HL-60 (cell line): ENCODE data around the gene SHC3.

Experiments
- DNase-seq, 2 experiments: peaks; one replicate each; pipeline ENCODE4 v3.0.0-alpha.2; 2010 to 2020; ENCODE audit warnings: low read depth in 1 of 2, low spot score in 1 of 2
- H3K27ac ChIP-seq: fragments of 250-450 bp; sonication (Bioruptor Pico); replicated peaks from 2 replicates; pipeline ENCODE4 v1.5.1; 2020; ENCODE audit warnings: mild to moderate bottlenecking, moderate library complexity
- H3K27me3 ChIP-seq: fragments of 250-450 bp; sonication (Bioruptor Pico); 2 replicates; pipeline ENCODE4 v1.5.1; 2021; ENCODE audit warnings: mild to moderate bottlenecking, moderate library complexity; ENCODE audit not compliant: insufficient read depth, poor library complexity, severe bottlenecking
- H3K4me3 ChIP-seq: replicated peaks from 2 replicates; pipeline ENCODE4 v1.5.1; 2011; ENCODE audit warnings: mild to moderate bottlenecking, control low read depth, low read length; ENCODE audit not compliant: insufficient read depth
- GABPA ChIP-seq: IDR thresholded peaks from 2 replicates; pipeline ENCODE4 v1.6.1; 2012; ENCODE audit warnings: low read depth
- POLR2AphosphoS5 ChIP-seq: IDR thresholded peaks from 2 replicates; pipeline ENCODE4 v1.6.1; 2012; ENCODE audit warnings: low read depth
- SPI1 ChIP-seq: IDR thresholded peaks from 2 replicates; pipeline ENCODE4 v1.6.1; 2012; ENCODE audit warnings: low read depth, mild to moderate bottlenecking, borderline replicate concordance
- TF ChIP-seq, protein P1 (sequence below): IDR thresholded peaks from one replicate; pipeline ENCODE4 v1.5.1; 2011; ENCODE audit warnings: low read length, control low read depth, inconsistent platforms; ENCODE audit not compliant: insufficient read depth
- TF ChIP-seq, protein P2 (sequence below): IDR thresholded peaks from 2 replicates; pipeline ENCODE4 v1.6.1; 2012; ENCODE audit warnings: low read depth; ENCODE audit not compliant: insufficient replicate concordance

Gene SHC3

GRCh38 chr9:89051421-89052025 is 127.1 kb downstream of the SHC3 start:
- H3K27ac ChIP-seq, result no peak overlapping the region
- H3K4me3 ChIP-seq, result no peak overlapping the region
- TF ChIP-seq, protein P1, sequence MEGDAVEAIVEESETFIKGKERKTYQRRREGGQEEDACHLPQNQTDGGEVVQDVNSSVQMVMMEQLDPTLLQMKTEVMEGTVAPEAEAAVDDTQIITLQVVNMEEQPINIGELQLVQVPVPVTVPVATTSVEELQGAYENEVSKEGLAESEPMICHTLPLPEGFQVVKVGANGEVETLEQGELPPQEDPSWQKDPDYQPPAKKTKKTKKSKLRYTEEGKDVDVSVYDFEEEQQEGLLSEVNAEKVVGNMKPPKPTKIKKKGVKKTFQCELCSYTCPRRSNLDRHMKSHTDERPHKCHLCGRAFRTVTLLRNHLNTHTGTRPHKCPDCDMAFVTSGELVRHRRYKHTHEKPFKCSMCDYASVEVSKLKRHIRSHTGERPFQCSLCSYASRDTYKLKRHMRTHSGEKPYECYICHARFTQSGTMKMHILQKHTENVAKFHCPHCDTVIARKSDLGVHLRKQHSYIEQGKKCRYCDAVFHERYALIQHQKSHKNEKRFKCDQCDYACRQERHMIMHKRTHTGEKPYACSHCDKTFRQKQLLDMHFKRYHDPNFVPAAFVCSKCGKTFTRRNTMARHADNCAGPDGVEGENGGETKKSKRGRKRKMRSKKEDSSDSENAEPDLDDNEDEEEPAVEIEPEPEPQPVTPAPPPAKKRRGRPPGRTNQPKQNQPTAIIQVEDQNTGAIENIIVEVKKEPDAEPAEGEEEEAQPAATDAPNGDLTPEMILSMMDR, result no peak
- DNase-seq, result no peak
- no peaks in the 10 kb centered on the region for H3K27me3 ChIP-seq

- no peak for TF ChIP-seq SPI1
- TF ChIP-seq, protein P2, sequence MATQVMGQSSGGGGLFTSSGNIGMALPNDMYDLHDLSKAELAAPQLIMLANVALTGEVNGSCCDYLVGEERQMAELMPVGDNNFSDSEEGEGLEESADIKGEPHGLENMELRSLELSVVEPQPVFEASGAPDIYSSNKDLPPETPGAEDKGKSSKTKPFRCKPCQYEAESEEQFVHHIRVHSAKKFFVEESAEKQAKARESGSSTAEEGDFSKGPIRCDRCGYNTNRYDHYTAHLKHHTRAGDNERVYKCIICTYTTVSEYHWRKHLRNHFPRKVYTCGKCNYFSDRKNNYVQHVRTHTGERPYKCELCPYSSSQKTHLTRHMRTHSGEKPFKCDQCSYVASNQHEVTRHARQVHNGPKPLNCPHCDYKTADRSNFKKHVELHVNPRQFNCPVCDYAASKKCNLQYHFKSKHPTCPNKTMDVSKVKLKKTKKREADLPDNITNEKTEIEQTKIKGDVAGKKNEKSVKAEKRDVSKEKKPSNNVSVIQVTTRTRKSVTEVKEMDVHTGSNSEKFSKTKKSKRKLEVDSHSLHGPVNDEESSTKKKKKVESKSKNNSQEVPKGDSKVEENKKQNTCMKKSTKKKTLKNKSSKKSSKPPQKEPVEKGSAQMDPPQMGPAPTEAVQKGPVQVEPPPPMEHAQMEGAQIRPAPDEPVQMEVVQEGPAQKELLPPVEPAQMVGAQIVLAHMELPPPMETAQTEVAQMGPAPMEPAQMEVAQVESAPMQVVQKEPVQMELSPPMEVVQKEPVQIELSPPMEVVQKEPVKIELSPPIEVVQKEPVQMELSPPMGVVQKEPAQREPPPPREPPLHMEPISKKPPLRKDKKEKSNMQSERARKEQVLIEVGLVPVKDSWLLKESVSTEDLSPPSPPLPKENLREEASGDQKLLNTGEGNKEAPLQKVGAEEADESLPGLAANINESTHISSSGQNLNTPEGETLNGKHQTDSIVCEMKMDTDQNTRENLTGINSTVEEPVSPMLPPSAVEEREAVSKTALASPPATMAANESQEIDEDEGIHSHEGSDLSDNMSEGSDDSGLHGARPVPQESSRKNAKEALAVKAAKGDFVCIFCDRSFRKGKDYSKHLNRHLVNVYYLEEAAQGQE, result no peak
- TF ChIP-seq GABPA, result no peak
- TF ChIP-seq, protein P1, result no peak
- TF ChIP-seq POLR2AphosphoS5, result no peak
- no peak overlapping the region for H3K27ac ChIP-seq
- no peaks in the 10 kb centered on the region for H3K27me3 ChIP-seq
- no peak overlapping the region for H3K4me3 ChIP-seq
- DNase-seq, result no peak
Observed at GRCh38 chr9:89049646-89050045, 129.0 kb downstream of the SHC3 start.

- no peak for TF ChIP-seq SPI1
- TF ChIP-seq, protein P1, result no peak
- no peak for TF ChIP-seq POLR2AphosphoS5
- TF ChIP-seq, protein P2, result no peak
- TF ChIP-seq GABPA, result no peak
- Histone ChIP-seq H3K27me3 (no peaks in the 10 kb centered on the region), H3K4me3 (no peak overlapping the region), H3K27ac (no peak overlapping the region)
- no peak for DNase-seq
Observed at GRCh38 chr9:89048616-89049015, 130.0 kb downstream of the SHC3 start.

- H3K27ac ChIP-seq, result no peak overlapping the region
- DNase-seq, result no peak
- H3K4me3 ChIP-seq, result no peak overlapping the region
- TF ChIP-seq, protein P1, result no peak
- TF ChIP-seq SPI1 (no peak), POLR2AphosphoS5 (no peak), GABPA (no peak)
- TF ChIP-seq, protein P2, result no peak
- no peaks in the 10 kb centered on the region for H3K27me3 ChIP-seq
Observed at GRCh38 chr9:89047667-89048066, 131.0 kb downstream of the SHC3 start.
